SU-DHL-6 (cell line): Measurements from ENCODE around the gene ADIPOR2.

Source experiments
- EZH2phosphoT487 ChIP-seq: fragments of 200-600 bp; sonication (generic), shearing (Covaris generic); conservative IDR thresholded peaks from 2 replicates; pipeline ENCODE4 v1.6.1; 2018; ENCODE audit warnings: mild to moderate bottlenecking, antibody characterized with exemption, low read length, moderate library complexity, mixed read lengths
- TF ChIP-seq, protein P1 (sequence below): fragments of 200-600 bp; sonication (generic); IDR thresholded peaks from one replicate; pipeline ENCODE4 v1.5.1; 2017; ENCODE audit warnings: antibody characterized with exemption, mild to moderate bottlenecking, low read length, moderate library complexity; ENCODE audit not compliant: insufficient read depth, poor library complexity, severe bottlenecking

GRCh38 chr12:1643905-1644533 lies 46.9 kb upstream of the ADIPOR2 start:
- no peak for TF ChIP-seq EZH2phosphoT487
- TF ChIP-seq, protein P1, sequence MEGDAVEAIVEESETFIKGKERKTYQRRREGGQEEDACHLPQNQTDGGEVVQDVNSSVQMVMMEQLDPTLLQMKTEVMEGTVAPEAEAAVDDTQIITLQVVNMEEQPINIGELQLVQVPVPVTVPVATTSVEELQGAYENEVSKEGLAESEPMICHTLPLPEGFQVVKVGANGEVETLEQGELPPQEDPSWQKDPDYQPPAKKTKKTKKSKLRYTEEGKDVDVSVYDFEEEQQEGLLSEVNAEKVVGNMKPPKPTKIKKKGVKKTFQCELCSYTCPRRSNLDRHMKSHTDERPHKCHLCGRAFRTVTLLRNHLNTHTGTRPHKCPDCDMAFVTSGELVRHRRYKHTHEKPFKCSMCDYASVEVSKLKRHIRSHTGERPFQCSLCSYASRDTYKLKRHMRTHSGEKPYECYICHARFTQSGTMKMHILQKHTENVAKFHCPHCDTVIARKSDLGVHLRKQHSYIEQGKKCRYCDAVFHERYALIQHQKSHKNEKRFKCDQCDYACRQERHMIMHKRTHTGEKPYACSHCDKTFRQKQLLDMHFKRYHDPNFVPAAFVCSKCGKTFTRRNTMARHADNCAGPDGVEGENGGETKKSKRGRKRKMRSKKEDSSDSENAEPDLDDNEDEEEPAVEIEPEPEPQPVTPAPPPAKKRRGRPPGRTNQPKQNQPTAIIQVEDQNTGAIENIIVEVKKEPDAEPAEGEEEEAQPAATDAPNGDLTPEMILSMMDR = no peak
